Measurements from ENCODE around the gene GPC6.

The GPC6 gene

DNA sequence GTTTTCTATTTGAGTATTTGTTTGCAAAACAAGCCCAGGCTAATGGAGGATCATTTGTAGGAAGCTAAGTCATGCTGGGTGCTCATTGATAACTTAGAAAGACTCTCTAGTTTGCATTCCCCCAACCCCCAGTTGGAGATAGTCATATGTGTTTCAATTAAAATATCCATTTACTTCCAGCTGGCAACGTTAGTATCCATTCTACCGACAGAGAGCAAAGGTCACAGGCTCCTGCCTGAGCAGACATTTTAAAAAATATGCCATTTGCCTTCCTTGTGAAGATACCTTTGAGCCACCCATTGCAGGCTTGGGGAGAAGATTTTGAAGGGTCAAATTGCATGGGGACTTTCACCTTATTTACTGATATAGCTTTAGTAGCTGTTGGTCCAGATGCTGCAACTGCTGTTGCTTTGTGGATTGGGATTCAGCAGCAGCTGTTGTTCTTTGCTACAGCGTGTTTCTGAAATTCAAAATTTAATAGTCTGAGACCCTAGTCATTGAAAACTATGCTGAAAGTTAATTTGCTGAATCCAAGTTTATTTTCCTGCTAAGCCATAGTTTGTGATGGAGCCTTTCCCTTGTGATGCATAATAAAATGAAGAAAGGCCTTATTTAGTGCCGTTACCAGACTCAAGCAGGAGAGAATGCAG is 335.1 kb downstream of the GPC6 start:
- TF ChIP-seq, protein P1, sequence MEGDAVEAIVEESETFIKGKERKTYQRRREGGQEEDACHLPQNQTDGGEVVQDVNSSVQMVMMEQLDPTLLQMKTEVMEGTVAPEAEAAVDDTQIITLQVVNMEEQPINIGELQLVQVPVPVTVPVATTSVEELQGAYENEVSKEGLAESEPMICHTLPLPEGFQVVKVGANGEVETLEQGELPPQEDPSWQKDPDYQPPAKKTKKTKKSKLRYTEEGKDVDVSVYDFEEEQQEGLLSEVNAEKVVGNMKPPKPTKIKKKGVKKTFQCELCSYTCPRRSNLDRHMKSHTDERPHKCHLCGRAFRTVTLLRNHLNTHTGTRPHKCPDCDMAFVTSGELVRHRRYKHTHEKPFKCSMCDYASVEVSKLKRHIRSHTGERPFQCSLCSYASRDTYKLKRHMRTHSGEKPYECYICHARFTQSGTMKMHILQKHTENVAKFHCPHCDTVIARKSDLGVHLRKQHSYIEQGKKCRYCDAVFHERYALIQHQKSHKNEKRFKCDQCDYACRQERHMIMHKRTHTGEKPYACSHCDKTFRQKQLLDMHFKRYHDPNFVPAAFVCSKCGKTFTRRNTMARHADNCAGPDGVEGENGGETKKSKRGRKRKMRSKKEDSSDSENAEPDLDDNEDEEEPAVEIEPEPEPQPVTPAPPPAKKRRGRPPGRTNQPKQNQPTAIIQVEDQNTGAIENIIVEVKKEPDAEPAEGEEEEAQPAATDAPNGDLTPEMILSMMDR (conservative IDR thresholded peaks at IDR 0.05; ENCODE audit: low read depth, low read length): no peak
- Histone ChIP-seq H3K4me2 (no peak overlapping the region), H3K9ac (no peak overlapping the region), H3K4me3 (IDR thresholded peaks at IDR 0.05; ENCODE audit: insufficient read depth, low read depth, low read length) (no peak overlapping the region), H3K36me3 (ENCODE audit: insufficient read depth) (no peaks in the 10 kb centered on the region), H4K20me1 (ENCODE audit: insufficient read depth) (no peaks in the 10 kb centered on the region), H3K27me3 (ENCODE audit: insufficient read depth, low read depth) (no peaks in the 10 kb centered on the region), H3K79me2 (ENCODE audit: insufficient read depth, low read depth) (no peaks in the 10 kb centered on the region), H2AFZ (ENCODE audit: low read depth) (no peak overlapping the region), H3K27ac (no peak overlapping the region), H3K4me1 (ENCODE audit: low read depth, poor library complexity, severe bottlenecking) (no peaks in the 10 kb centered on the region)

DNA sequence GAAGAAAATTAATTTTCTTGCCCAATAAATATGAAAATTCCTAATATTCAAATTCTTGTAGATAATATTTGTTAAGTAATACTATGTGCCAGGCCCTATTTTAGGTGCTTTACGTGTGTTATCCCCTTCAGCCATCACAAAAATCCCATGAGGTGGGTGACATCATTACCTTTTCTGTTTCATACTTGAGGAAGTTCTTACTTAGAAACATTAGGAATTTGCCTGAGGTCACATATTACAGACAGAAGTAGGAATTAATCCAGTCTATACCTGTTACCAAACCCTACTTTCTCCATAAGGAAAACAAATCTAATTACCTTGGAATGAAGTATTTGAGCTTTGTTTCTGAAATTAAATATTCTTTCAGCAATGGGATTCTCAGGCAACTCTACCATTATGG is 336.1 kb downstream of the GPC6 start:
- Histone ChIP-seq H3K9ac (no peak overlapping the region), H3K79me2 (ENCODE audit: insufficient read depth, low read depth) (no peaks in the 10 kb centered on the region), H3K4me3 (IDR thresholded peaks at IDR 0.05; ENCODE audit: insufficient read depth, low read depth, low read length) (no peak overlapping the region), H3K4me2 (no peak overlapping the region), H3K27me3 (ENCODE audit: insufficient read depth, low read depth) (no peaks in the 10 kb centered on the region), H2AFZ (ENCODE audit: low read depth) (no peak overlapping the region), H3K4me1 (ENCODE audit: low read depth, poor library complexity, severe bottlenecking) (no peaks in the 10 kb centered on the region), H4K20me1 (ENCODE audit: insufficient read depth) (no peaks in the 10 kb centered on the region), H3K36me3 (ENCODE audit: insufficient read depth) (no peaks in the 10 kb centered on the region), H3K27ac (no peak overlapping the region)
- TF ChIP-seq, protein P1 (conservative IDR thresholded peaks at IDR 0.05; ENCODE audit: low read depth, low read length): no peak

DNA sequence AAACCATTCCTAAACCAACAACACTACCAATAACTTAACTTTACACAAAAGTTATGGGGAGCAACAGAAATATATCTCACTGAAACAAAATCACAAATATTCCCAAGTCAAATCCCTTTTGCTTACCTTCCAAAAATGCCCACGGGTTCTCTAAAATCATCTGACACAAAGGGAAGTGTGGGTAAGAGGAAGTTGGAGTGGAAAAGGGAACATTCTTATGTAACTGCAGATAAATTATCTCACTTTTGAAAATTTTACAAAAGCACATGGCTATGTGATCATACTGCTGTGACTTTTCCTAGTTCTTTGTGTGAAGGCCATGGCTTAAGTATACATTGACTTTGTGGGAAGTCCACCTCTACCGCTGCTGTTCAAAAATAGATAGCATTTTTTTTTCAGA is 350.5 kb downstream of the GPC6 start:
- Histone ChIP-seq H2AFZ (ENCODE audit: low read depth) (no peak overlapping the region), H4K20me1 (ENCODE audit: insufficient read depth) (no peaks in the 10 kb centered on the region), H3K36me3 (ENCODE audit: insufficient read depth) (no peaks in the 10 kb centered on the region), H3K4me2 (no peak overlapping the region), H3K4me1 (ENCODE audit: low read depth, poor library complexity, severe bottlenecking) (no peaks in the 10 kb centered on the region), H3K9ac (no peak overlapping the region), H3K27me3 (ENCODE audit: insufficient read depth, low read depth) (no peaks in the 10 kb centered on the region), H3K27ac (no peak overlapping the region), H3K79me2 (ENCODE audit: insufficient read depth, low read depth) (no peaks in the 10 kb centered on the region), H3K4me3 (IDR thresholded peaks at IDR 0.05; ENCODE audit: insufficient read depth, low read depth, low read length) (no peak overlapping the region)
- TF ChIP-seq, protein P1 (conservative IDR thresholded peaks at IDR 0.05; ENCODE audit: low read depth, low read length): no peak

DNA sequence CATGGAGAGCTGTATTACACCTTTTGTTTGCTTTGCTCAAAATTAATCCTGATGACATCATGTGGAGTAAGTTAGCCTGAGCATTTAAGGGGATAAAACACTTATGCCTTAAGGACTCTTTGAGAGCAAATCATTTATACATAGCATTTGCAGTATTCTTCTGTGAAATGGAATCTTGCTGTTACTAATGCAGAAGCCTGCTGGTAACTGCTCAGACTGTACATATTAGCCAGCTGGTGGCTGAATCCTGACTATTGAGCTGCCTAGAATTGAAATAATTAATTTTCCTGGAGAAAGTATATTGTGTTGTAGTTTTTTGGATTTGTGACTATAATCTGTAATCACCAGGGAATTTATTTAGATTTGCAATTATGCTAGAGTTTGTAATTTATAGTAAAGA is 363.2 kb downstream of the GPC6 start:
- Histone ChIP-seq H3K36me3 (ENCODE audit: insufficient read depth) (no peaks in the 10 kb centered on the region), H3K4me3 (IDR thresholded peaks at IDR 0.05; ENCODE audit: insufficient read depth, low read depth, low read length) (no peak overlapping the region), H3K9ac (no peak overlapping the region), H3K27me3 (ENCODE audit: insufficient read depth, low read depth) (no peaks in the 10 kb centered on the region), H3K79me2 (ENCODE audit: insufficient read depth, low read depth) (no peaks in the 10 kb centered on the region), H4K20me1 (ENCODE audit: insufficient read depth) (no peaks in the 10 kb centered on the region), H2AFZ (ENCODE audit: low read depth) (no peak overlapping the region), H3K4me2 (no peak overlapping the region), H3K4me1 (ENCODE audit: low read depth, poor library complexity, severe bottlenecking) (no peaks in the 10 kb centered on the region), H3K27ac (no peak overlapping the region)
- TF ChIP-seq, protein P1 (conservative IDR thresholded peaks at IDR 0.05; ENCODE audit: low read depth, low read length): no peak
